Stomach (tissue), 4 donors: Measurements from ENCODE around the gene OR2L3.
"Not testable (repeated sequence)": the region's sequence is repeated elsewhere in the genome, so short reads cannot be mapped to it uniquely, and the experiment has no call there.

Experiments used
- EP300 ChIP-seq: sonication (generic); formaldehyde crosslinking; IDR thresholded peaks from one replicate; pipeline ENCODE4 v1.6.1; 2017; ENCODE audit warnings: antibody characterized with exemption
- POLR2A ChIP-seq, 4 donors: fragments of 450-650 bp; IDR thresholded peaks; one replicate each; pipeline ENCODE4 v1.6.1; 2016; ENCODE audit warnings: antibody characterized with exemption in 4 of 4, control low read depth in 2 of 4, mild to moderate bottlenecking in 1 of 4, moderate library complexity in 1 of 4
- POLR2AphosphoS5 ChIP-seq, 3 donors: sonication (generic); formaldehyde crosslinking; IDR thresholded peaks; one replicate each; pipeline ENCODE4 v1.6.1; 2016; ENCODE audit warnings: antibody characterized with exemption in 3 of 3
- TF ChIP-seq, protein P1 (sequence below), 7 experiments: fragments of 450-650 bp in 4 of 7; fragments of 200-600 bp in 3 of 7; sonication (generic) in 3 of 7; IDR thresholded peaks; one replicate each; pipeline ENCODE4 v1.5.1; 2016 to 2019; ENCODE audit warnings: antibody characterized with exemption in 7 of 7, control low read depth in 2 of 7, mild to moderate bottlenecking in 1 of 7

DNA sequence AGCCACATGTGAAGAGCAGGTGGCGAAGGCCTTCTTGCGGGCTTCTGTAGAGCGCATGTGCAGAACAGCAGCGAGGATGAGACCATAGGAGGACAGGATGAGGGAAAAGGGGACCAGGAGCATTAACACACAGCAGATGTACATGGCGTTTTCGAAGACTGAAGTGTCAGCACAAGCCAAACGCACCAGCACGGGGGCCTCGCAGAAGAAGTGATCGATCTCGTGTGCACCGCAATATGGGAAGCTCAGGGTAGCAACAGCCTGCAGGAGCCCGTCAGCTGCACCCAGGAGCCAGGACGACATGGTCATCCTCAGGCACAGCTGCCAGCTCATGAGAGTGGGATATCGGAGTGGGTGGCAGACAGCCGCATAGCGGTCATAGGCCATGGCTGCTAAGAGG is 37.2 kb downstream of the OR2L3 start:
- TF ChIP-seq, protein P1, sequence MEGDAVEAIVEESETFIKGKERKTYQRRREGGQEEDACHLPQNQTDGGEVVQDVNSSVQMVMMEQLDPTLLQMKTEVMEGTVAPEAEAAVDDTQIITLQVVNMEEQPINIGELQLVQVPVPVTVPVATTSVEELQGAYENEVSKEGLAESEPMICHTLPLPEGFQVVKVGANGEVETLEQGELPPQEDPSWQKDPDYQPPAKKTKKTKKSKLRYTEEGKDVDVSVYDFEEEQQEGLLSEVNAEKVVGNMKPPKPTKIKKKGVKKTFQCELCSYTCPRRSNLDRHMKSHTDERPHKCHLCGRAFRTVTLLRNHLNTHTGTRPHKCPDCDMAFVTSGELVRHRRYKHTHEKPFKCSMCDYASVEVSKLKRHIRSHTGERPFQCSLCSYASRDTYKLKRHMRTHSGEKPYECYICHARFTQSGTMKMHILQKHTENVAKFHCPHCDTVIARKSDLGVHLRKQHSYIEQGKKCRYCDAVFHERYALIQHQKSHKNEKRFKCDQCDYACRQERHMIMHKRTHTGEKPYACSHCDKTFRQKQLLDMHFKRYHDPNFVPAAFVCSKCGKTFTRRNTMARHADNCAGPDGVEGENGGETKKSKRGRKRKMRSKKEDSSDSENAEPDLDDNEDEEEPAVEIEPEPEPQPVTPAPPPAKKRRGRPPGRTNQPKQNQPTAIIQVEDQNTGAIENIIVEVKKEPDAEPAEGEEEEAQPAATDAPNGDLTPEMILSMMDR (IDR thresholded peaks at IDR 0.05): not testable (repeated sequence)
- not testable (repeated sequence) for TF ChIP-seq POLR2A (IDR thresholded peaks at IDR 0.05); EP300; POLR2AphosphoS5 (IDR thresholded peaks at IDR 0.05)
